ENCODE measurements around the gene RAI1. TPM values are rescaled to one million over a fixed set of nuclear protein-coding genes. Genes with fewer than 3 reads are reported as not detected.
A peak's percentile ranks its signal among the peaks of the same experiment; 100 is the strongest.

The RAI1 gene
- total RNA-seq, 2 donors from 2014 or later = 7.0 to 16.0 TPM

GRCh38 chr17:17708295-17708694 lies 27.0 kb downstream of the RAI1 start:
- no peak overlapping the region for H3K27ac Mint-ChIP-seq
- no peak for ATAC-seq (replicated peaks)
- no peaks in the 10 kb centered on the region for H3K9me3 Mint-ChIP-seq
- no peaks in the 10 kb centered on the region for H3K36me3 Mint-ChIP-seq (ENCODE audit: low read depth)
- H3K27me3 Mint-ChIP-seq = no peaks in the 10 kb centered on the region
- no peak overlapping the region for H3K4me3 Mint-ChIP-seq
- H3K4me1 Mint-ChIP-seq = peaks cover 11% of the 10 kb centered on the region

DNA sequence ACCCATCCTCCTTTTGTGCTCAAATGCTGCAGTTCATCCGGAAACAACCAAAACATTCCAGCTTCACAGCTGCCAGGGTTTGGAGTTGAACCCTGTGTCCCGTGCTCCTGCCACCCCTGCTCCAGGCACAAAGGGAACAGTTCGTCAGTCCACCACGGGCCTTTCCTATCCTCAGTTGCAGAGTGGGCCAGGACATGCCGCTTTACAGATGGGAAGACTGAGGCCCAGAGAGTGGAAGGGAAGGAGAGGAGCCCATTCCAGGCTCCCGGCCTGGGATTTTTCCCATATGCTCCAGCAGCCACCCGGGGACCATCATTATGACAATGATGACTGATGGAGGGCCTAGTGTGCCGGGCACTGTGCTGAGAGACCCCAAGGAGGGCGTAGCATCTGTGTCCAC lies 27.6 kb downstream of the RAI1 start:
- Mint-ChIP-seq H3K27me3 (no peaks in the 10 kb centered on the region), H3K9me3 (no peaks in the 10 kb centered on the region), H3K36me3 (ENCODE audit: low read depth) (no peaks in the 10 kb centered on the region), H3K4me1 (peaks cover 11% of the 10 kb centered on the region), H3K27ac (no peak overlapping the region), H3K4me3 (no peak overlapping the region)
- no peak for ATAC-seq (replicated peaks)

DNA sequence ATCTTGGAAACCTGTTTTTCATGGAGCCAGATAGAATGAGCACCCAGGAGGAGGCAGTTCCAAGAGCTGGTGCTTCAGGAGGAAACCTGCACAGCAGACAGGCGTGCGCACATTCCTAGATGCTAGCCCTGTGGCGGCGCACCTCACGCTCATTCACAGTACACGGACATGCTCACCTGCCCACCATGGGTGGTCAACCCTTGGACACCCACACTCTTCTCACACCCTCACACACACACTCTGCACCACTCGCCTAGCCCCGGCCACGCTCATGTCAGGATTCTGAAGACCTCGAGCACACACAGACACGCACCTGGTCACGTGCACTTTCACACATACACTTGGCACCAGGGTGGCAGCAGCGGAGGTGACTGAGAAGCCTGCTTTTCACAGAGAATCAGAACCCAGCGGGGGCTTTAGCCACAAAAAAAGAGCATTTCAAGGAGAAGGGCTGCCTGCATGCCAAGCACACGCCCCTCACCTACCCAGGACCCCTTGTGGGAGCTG lies 28.6 kb downstream of the RAI1 start:
- H3K4me3 Mint-ChIP-seq = no peak overlapping the region
- peaks cover 11% of the 10 kb centered on the region for H3K4me1 Mint-ChIP-seq
- no peaks in the 10 kb centered on the region for H3K36me3 Mint-ChIP-seq (ENCODE audit: low read depth)
- ATAC-seq (replicated peaks) = no peak
- H3K9me3 Mint-ChIP-seq = no peaks in the 10 kb centered on the region
- H3K27ac Mint-ChIP-seq = no peak overlapping the region
- no peaks in the 10 kb centered on the region for H3K27me3 Mint-ChIP-seq

DNA sequence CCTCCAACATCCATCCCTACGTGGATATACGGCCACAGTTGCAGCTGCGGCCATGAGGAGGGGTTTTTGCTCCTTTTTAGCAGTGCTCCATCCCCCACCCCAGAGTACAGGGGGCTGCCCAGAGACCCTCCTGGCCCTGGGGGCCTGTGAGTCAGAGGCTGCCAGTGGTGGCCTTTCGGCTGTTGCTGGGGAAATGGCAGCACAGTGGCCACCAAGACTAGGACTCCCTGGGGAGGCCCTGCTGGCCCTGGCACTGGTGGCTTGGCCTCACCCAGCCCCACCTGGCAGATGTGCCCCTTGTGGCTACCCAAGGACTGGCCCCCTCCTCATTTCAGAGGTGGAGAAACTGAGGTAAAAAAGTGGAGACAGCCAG lies 29.1 kb downstream of the RAI1 start:
- no peak for ATAC-seq (replicated peaks)
- Mint-ChIP-seq H3K4me3 (no peak overlapping the region), H3K9me3 (no peaks in the 10 kb centered on the region), H3K36me3 (ENCODE audit: low read depth) (no peaks in the 10 kb centered on the region), H3K27me3 (no peaks in the 10 kb centered on the region), H3K4me1 (peaks cover 11% of the 10 kb centered on the region), H3K27ac (no peak overlapping the region)

DNA sequence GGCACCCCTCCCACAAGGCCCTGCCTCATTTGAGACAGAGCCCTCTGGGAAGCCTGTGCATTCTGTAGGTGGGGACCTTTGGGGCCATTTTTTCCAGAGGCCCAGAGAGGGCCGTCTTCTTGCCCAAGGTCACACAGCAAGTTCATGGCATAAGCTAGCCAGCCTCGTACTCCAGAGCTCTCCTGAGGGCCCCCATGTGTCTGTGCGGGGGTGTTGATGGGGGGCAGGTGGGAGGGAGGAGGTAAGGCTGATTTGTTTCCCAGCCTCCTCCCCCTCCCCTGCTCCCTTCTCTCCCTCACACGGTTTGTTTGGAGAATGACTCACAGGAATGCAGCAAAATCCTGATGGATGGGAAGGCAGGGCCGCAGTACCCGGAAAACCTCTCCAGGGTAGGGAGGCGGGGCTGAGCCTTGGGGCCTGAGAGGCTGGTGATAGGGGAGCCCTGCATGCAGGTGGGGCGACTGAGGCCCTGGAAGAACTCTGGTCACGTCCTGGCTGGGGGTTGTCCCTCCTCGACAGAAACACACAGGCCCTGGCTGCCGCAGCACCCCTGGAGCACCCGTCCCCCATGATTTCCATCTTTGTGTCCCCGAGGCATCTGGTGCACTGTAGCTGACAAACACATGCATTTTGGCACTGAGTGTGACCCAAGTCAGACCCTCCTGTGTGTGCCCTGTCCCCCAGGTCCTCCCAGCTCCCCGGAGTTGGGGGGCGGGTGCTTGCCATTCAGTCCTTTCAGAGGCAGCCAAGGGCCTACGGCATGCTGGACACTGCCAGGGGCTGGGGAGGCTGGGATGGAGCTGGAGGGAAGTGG lies 29.7 kb downstream of the RAI1 start:
- H3K36me3 Mint-ChIP-seq (ENCODE audit: low read depth) = no peaks in the 10 kb centered on the region
- no peak overlapping the region for H3K27ac Mint-ChIP-seq
- H3K9me3 Mint-ChIP-seq = no peaks in the 10 kb centered on the region
- no peak for ATAC-seq (replicated peaks)
- H3K27me3 Mint-ChIP-seq = no peaks in the 10 kb centered on the region
- H3K4me3 Mint-ChIP-seq = no peak overlapping the region
- peaks cover 11% of the 10 kb centered on the region for H3K4me1 Mint-ChIP-seq

GRCh38 chr17:17711641-17712162 lies 30.4 kb downstream of the RAI1 start:
- ATAC-seq (replicated peaks) = no peak
- Mint-ChIP-seq H3K4me1 (peaks cover 11% of the 10 kb centered on the region), H3K4me3 (no peak overlapping the region), H3K27me3 (no peaks in the 10 kb centered on the region), H3K27ac (no peak overlapping the region), H3K36me3 (ENCODE audit: low read depth) (no peaks in the 10 kb centered on the region), H3K9me3 (no peaks in the 10 kb centered on the region)

DNA sequence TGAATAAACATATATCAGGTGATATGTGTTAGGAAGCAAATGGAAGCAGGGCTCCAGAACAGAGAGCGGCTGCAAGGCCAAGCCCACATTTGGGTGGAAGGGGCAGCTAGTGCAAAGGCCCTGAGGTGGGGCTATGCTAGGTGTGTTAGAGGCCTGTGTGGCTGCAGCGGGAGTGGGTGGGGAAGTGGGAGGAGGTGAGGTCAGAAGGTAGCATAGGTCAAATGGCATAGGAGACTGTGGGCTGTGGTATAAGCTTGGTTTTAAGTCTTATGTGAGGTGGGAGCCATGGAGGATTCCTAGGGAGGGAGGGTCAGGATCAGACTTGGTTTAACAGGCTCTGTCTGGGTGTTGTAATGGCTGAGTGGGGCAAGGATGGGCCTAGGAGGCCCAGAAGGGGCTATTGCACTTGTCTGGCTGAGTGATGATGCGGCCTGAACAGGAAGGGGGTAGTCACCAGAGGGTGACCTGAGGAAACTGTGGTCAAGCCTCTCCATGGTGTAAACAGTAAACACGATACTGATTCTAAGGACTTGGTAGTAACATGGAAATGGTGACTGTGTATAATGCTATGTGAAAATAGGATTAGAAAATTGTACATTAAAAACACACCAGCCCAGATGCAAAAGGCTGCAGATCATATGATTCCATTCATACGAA lies 31.1 kb downstream of the RAI1 start:
- Mint-ChIP-seq H3K4me3 (no peak overlapping the region), H3K27ac (peak overlapping the region; percentile 70), H3K36me3 (ENCODE audit: low read depth) (no peaks in the 10 kb centered on the region), H3K9me3 (no peaks in the 10 kb centered on the region), H3K27me3 (no peaks in the 10 kb centered on the region), H3K4me1 (peaks cover 11% of the 10 kb centered on the region)
- ATAC-seq (replicated peaks) = peak; percentile 92

GRCh38 chr17:17713839-17714238 lies 32.6 kb downstream of the RAI1 start:
- peaks cover 3% of the 10 kb centered on the region for H3K27me3 Mint-ChIP-seq
- H3K36me3 Mint-ChIP-seq (ENCODE audit: low read depth) = no peaks in the 10 kb centered on the region
- H3K4me1 Mint-ChIP-seq = peaks cover 15% of the 10 kb centered on the region
- no peak overlapping the region for H3K27ac Mint-ChIP-seq
- ATAC-seq (replicated peaks) = no peak
- no peaks in the 10 kb centered on the region for H3K9me3 Mint-ChIP-seq
- H3K4me3 Mint-ChIP-seq = no peak overlapping the region

DNA sequence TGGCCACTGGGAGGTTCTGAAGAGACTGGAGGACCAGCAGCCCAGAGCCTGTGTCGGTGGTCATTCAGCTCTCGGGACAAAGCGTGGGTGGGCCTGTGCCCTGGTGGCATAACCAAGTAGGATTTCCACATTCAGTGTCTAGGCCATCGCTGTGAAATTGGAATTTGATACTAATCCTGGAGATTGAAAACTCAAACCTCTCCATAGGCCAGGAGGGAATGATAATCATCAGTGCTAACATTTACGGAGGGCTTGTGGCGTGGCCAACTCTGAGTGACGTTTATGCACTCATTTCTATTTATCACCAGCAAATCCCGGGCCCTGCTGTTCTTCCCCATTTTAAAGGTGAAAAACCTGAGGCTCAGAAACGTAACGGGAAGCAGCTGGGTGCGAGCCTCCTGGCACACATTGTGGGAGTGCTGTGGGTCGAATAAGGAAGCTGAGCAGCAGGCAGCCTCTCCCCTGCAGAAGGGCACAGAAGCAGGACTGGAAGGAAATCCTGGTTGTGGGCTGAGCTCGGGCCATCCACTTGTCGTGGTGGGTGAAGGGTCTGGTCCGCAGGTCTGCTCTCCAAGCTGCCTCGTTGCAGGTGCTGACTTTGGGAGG lies 33.1 kb downstream of the RAI1 start:
- Mint-ChIP-seq H3K27ac (no peak overlapping the region), H3K27me3 (peaks cover 7% of the 10 kb centered on the region), H3K36me3 (ENCODE audit: low read depth) (no peaks in the 10 kb centered on the region), H3K9me3 (no peaks in the 10 kb centered on the region), H3K4me3 (no peak overlapping the region), H3K4me1 (peaks cover 17% of the 10 kb centered on the region)
- no peak for ATAC-seq (replicated peaks)

- Mint-ChIP-seq H3K4me3 (no peak overlapping the region), H3K36me3 (ENCODE audit: low read depth) (no peaks in the 10 kb centered on the region), H3K4me1 (peaks cover 19% of the 10 kb centered on the region), H3K9me3 (no peaks in the 10 kb centered on the region), H3K27me3 (peaks cover 9% of the 10 kb centered on the region), H3K27ac (no peak overlapping the region)
- no peak for ATAC-seq (replicated peaks)
These were observed 33.6 kb downstream of the RAI1 start for GRCh38 chr17:17714879-17715278.

- Mint-ChIP-seq H3K9me3 (no peaks in the 10 kb centered on the region), H3K27ac (no peak overlapping the region), H3K27me3 (peaks cover 19% of the 10 kb centered on the region), H3K4me3 (no peak overlapping the region), H3K4me1 (peaks cover 23% of the 10 kb centered on the region), H3K36me3 (ENCODE audit: low read depth) (no peaks in the 10 kb centered on the region)
- ATAC-seq (replicated peaks) = no peak
These were observed 35.7 kb downstream of the RAI1 start for GRCh38 chr17:17716837-17717523.

DNA sequence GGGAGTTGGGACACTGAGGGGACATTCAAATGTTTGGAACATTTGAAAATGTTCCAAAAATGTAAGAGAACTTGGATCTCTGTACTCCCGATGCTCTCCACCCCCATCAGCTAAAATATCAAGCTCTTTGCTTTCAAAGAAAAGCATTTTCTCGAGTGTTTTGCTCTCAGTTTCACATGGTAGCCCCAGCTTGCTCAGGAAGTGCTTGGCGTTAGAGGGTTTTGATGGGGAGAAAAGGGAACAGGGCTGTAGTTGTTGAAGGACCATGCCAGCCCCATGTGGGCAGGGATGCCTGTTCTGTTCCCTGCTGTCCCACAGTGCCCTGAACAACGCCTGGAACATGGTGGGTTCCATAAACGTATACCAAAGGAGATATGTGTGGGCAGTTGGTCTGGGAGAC lies 37.0 kb downstream of the RAI1 start:
- Mint-ChIP-seq H3K27me3 (peaks cover 28% of the 10 kb centered on the region), H3K4me3 (no peak overlapping the region), H3K36me3 (ENCODE audit: low read depth) (no peaks in the 10 kb centered on the region), H3K4me1 (peaks cover 21% of the 10 kb centered on the region), H3K27ac (no peak overlapping the region), H3K9me3 (no peaks in the 10 kb centered on the region)
- no peak for ATAC-seq (replicated peaks)

DNA sequence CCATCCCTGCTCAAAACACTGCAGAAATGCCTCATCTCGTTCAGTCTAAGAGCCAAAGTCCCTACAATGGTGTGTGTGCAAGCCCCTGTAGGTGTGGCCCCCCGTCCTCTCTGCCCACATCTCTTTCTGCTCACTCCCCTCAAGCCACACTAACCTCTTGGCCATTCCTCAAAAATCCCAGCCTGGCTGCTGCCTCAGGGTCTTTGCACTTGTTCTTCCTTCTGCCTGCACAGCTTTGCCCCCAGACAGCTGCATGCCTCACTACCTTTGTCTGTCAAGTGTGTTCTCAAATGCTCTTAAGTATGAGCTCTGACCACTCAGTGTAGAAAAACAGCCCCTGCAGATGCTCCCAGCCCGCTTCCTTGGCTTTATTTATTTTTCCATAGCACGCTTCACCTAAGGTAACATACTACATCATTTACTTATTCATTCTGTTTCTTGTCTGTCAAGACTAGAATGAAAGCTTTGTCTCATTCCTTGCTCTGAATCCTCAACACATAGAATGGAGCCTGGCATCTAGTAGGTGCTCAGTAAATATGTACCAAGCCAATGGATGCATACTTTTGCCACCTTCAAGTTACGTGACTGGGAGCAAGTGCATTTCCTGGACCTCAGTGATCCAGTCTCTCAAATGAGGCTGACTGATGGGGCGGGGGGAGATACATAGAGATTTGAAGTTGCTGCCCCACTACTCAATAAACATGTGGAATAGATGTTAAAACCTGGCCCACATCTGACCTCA lies 38.1 kb downstream of the RAI1 start:
- no peak for ATAC-seq (replicated peaks)
- H3K4me3 Mint-ChIP-seq = no peak overlapping the region
- no peak overlapping the region for H3K27ac Mint-ChIP-seq
- H3K4me1 Mint-ChIP-seq = peaks cover 23% of the 10 kb centered on the region
- H3K36me3 Mint-ChIP-seq (ENCODE audit: low read depth) = no peaks in the 10 kb centered on the region
- peaks cover 32% of the 10 kb centered on the region for H3K27me3 Mint-ChIP-seq
- no peaks in the 10 kb centered on the region for H3K9me3 Mint-ChIP-seq

All from activated T-helper 17 cell treated with anti-CD3 and anti-CD28 coated beads, Interleukin-2, amount 50 U/mL, for 72 hours (primary cell).